Measurements from ENCODE around the gene BRIP1.

- TF ChIP-seq CTCF (IDR thresholded peaks at IDR 0.05) (no peak), ZFX (IDR thresholded peaks at IDR 0.05; ENCODE audit: borderline replicate concordance) (no peak)
Measured at GRCh38 chr17:61739002-61739401, 124.3 kb downstream of the BRIP1 start.
